BJ (cell line): ENCODE measurements around the gene RHOV. TPM values are rescaled to one million over a fixed set of nuclear protein-coding genes. Genes with fewer than 3 reads are reported as not detected.

Experiments
- CTCF ChIA-PET: fragments of 350-600 bp; formaldehyde crosslinking; extraction: SDS; loops from one replicate; lab custom pipeline; 2021; ENCODE audit warnings: antibody characterized with exemption, inconsistent platforms; lab: Yijun Ruan, JAX
- POLR2A ChIA-PET: fragments of 300-600 bp; sonication (Branson Sonifier 250); formaldehyde crosslinking; extraction: SDS; loops from one replicate; lab custom pipeline; 2021; ENCODE audit warnings: antibody characterized with exemption; lab: Charles Lee
- DNase-seq: peaks from one replicate; pipeline ENCODE4 v3.0.0-alpha.2; 2011; ENCODE audit warnings: low read depth
- H3K27me3 ChIP-seq: 2 replicates; pipeline ENCODE4 v1.6.0; 2011; ENCODE audit warnings: low read length; ENCODE audit not compliant: control insufficient read depth, insufficient read depth
- H3K36me3 ChIP-seq: 2 replicates; pipeline ENCODE4 v1.5.1; 2011; ENCODE audit warnings: low read length; ENCODE audit not compliant: control insufficient read depth, insufficient read depth
- H3K4me3 ChIP-seq: 2 replicates; pipeline ENCODE4 v1.5.1; 2011; ENCODE audit warnings: low read depth, mild to moderate bottlenecking, control low read depth, low read length
- CTCF ChIP-seq: IDR thresholded peaks from 2 replicates; pipeline ENCODE4 v1.5.1; 2011; ENCODE audit warnings: low read depth, mild to moderate bottlenecking, control low read depth, inconsistent platforms, low read length, moderate library complexity; ENCODE audit not compliant: insufficient read depth
- polyA plus RNA-seq: library from polyadenylated mRNA; depleted of rRNA; stranded (reverse); fragments of >200 nt; gene quantifications from 2 replicates; pipeline ENCODE4 v1.2.3, GENCODE V29; 2011

The RHOV gene
- polyA plus RNA-seq, 1 experiment: 0.28 TPM

GRCh38 chr15:40900256-40901052, 26.4 kb upstream of the RHOV start:
- H3K36me3 ChIP-seq: peaks cover 37% of the 10 kb centered on the region
- ChIA-PET CTCF (interaction anchor here (1.0 to 1.7 kb wide), 4 partner anchors 41 to 119 kb away, joined by 3 to 7 read pairs (median 4); no protein-coding TSS in a partner anchor), POLR2A (no interaction called here)
- TF ChIP-seq CTCF: no peak
- H3K27me3 ChIP-seq: no peaks in the 10 kb centered on the region
- DNase-seq: no peak
- H3K4me3 ChIP-seq: no peak overlapping the region

GRCh38 chr15:40899536-40900207, 25.6 kb upstream of the RHOV start:
- peaks cover 37% of the 10 kb centered on the region for H3K36me3 ChIP-seq
- TF ChIP-seq CTCF: no peak
- DNase-seq: no peak
- H3K4me3 ChIP-seq: no peak overlapping the region
- H3K27me3 ChIP-seq: no peaks in the 10 kb centered on the region
- CTCF ChIA-PET: interaction anchor here (1.0 to 2.2 kb wide), 5 partner anchors 40 to 119 kb away, joined by 3 to 16 read pairs (median 4); no protein-coding TSS in a partner anchor
- POLR2A ChIA-PET: no interaction called here

- peaks cover 10% of the 10 kb centered on the region for H3K36me3 ChIP-seq
- ChIA-PET CTCF (interaction anchor here (0.6 to 4.9 kb wide), 53 partner anchors 9 to 375 kb away, joined by 3 to 76 read pairs (median 4); partner anchors contain the start of genes CCDC32, CHAC1, CHP1 and DNAJC17), POLR2A (interaction anchor here (0.7 to 1.3 kb wide), 4 partner anchors 36 to 330 kb away, joined by 3 read pairs; partner anchors contain the start of gene CCDC32)
- TF ChIP-seq CTCF: peak; percentile 75
- peak overlapping the region; percentile 95 for H3K4me3 ChIP-seq
- no peak for DNase-seq
- no peaks in the 10 kb centered on the region for H3K27me3 ChIP-seq
Measured at GRCh38 chr15:40894681-40895448, 20.8 kb upstream of the RHOV start.

GRCh38 chr15:40893733-40894680, 20.0 kb upstream of the RHOV start, which contains the start of gene VPS18:
Gene VPS18 (plus strand): TSS chr15:40894450. CDS start chr15:40894769, 319 bp downstream.
- TF ChIP-seq CTCF: peak; percentile 92
- DNase-seq: peak; percentile 72
- CTCF ChIA-PET: interaction anchor here (0.6 to 4.9 kb wide), 59 partner anchors 9 to 439 kb away, joined by 3 to 76 read pairs (median 4); partner anchors contain the start of genes CCDC32, CHP1, DNAJC17 and GCHFR
- Histone ChIP-seq H3K27me3 (no peaks in the 10 kb centered on the region), H3K4me3 (peak within 1 kb of the TSS; percentile 95), H3K36me3 (peaks cover 2% of the 10 kb centered on the region; the same call in 1 of the 2 replicates)
- POLR2A ChIA-PET: interaction anchor here (0.6 to 1.3 kb wide), 5 partner anchors 35 to 330 kb away, joined by 3 read pairs; partner anchors contain the start of gene CCDC32
